DMS53 (cell line): ENCODE data around the gene HPN.
"Not testable (repeated sequence)": the region's sequence is repeated elsewhere in the genome, so short reads cannot be mapped to it uniquely, and the experiment has no call there.

Experiments used
- DNase-seq: peaks from one replicate; lab custom pipeline; 2025; lab: John Stamatoyannopoulos, UW

The HPN gene

GRCh38 chr19:35027851-35028599 is 13.5 kb upstream of the HPN start:
- DNase-seq = peak; percentile 47

- DNase-seq = peak; percentile 40
Measured at GRCh38 chr19:35028600-35028885, 13.0 kb upstream of the HPN start.

- not testable (repeated sequence) for DNase-seq
Measured at GRCh38 chr19:35029275-35029736, 12.2 kb upstream of the HPN start.

- DNase-seq = peak; percentile 61
Measured at GRCh38 chr19:35029737-35030256, 11.7 kb upstream of the HPN start.

- peak; percentile 93 for DNase-seq
Measured at GRCh38 chr19:35030257-35031071, 11.1 kb upstream of the HPN start, which contains the start of gene SCN1B. TSS of gene SCN1B (plus strand) at chr19:35030470. CDS start at chr19:35030821, 351 bp downstream.

GRCh38 chr19:35031072-35031881 is 10.2 kb upstream of the HPN start:
- peak; percentile 62 for DNase-seq

GRCh38 chr19:35032356-35032865 is 9.1 kb upstream of the HPN start:
- no peak for DNase-seq

GRCh38 chr19:35033067-35034004 is 8.2 kb upstream of the HPN start:
- no peak for DNase-seq

- no peak for DNase-seq
Measured at GRCh38 chr19:35034005-35034502, 7.5 kb upstream of the HPN start.

GRCh38 chr19:35034588-35035382 is 6.7 kb upstream of the HPN start:
- DNase-seq = no peak

GRCh38 chr19:35037716-35038622 is 3.6 kb upstream of the HPN start:
- no peak for DNase-seq

GRCh38 chr19:35038623-35039512 is 2.7 kb upstream of the HPN start:
- DNase-seq = peak; percentile 74

GRCh38 chr19:35039881-35040825 is 1.4 kb upstream of the HPN start:
- DNase-seq = peak; percentile 66

- peak; percentile 98 for DNase-seq
Measured at GRCh38 chr19:35040826-35041547, 534 bp upstream of the HPN start.

- DNase-seq = peak; percentile 51
Measured at GRCh38 chr19:35042056-35042730, 672 bp downstream of the HPN start.
